ENCODE results near the gene TFDP2.

Gene TFDP2

DNA sequence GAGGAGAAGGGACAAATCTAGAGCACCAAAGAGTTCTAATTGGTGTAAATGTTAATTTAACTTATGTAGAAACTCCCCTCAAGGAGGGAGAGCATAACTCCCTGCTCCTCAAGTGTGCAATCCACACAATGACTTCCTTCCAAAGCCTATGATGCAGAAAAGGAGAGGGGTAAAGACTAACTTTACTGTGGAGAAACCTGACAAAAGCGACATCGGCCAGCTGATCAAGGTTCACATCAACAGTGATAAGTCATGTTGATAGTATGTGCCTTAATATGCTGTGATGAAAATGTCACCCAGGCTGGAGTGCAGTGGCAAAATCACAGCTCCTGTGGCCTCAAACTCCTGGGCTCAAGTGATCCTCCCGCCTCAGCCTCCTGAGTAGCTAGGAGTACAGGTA lies 76.5 kb downstream of the TFDP2 start:
- DNase-seq: no peak

DNA sequence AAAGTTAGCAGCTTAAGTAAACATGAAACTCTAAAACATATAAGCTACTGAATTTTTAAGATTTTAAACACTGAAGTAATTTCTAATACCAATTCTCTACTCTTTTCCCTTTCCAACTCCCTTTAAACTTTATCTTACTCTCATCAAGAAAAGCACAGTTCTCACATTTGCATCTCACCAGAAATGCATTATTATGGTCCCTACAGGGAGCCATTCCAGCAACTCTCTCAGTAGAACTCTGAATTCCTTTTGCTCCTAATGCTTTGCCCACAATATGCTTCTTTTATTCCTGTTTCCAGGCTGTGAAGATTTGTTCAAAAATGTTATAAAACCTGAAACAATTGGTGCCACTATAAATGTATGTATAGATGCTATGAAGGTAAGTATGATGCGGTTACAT lies 83.4 kb downstream of the TFDP2 start:
- no peak for DNase-seq

GRCh38 chr3:142065344-142065743 lies 84.0 kb downstream of the TFDP2 start:
- no peak for DNase-seq

DNA sequence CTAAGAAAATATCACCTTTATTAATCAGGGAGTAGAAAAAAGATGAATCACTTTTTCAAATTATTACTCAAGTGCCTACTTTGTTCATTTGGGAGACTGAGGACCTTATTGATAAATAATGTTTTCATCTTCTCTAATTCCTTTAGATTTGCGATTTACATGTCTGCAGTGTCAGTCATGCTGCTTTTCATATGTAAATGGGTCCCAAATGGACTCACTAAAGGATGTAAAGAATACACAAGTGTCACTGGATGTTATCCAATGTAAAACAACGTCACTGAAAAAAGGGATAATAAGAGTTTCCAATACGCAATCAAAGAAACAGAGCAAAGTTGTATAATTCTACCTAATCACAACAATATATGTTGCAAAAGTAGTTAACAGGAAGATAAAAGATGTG lies 84.9 kb downstream of the TFDP2 start:
- DNase-seq: no peak

GRCh38 chr3:142057331-142057725 lies 92.0 kb downstream of the TFDP2 start:
- DNase-seq: no peak

- DNase-seq: no peak
These were observed 92.6 kb downstream of the TFDP2 start for GRCh38 chr3:142056656-142057330.

GRCh38 chr3:142053835-142054234 lies 95.5 kb downstream of the TFDP2 start:
- DNase-seq: no peak

GRCh38 chr3:142053244-142053643 lies 96.1 kb downstream of the TFDP2 start:
- no peak for DNase-seq

DNA sequence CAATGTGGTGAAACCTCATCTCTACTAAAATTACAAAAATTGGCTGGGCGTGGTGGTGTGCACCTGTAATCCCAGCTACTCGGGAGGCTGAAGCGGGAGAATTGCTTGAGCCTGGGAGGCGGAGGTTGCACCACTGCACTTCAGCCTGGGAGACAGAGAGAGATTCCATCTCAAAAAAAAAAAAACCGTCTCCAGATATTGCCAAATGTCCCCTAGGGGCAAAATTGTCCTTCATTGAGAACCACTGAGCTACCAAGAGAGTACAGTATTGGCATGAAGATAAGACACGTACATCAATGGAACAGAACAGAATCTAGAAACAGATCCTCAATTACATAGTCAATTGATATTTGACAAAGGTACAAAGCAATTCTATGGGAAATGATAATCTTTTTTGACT lies 98.0 kb downstream of the TFDP2 start:
- no peak for DNase-seq

DNA sequence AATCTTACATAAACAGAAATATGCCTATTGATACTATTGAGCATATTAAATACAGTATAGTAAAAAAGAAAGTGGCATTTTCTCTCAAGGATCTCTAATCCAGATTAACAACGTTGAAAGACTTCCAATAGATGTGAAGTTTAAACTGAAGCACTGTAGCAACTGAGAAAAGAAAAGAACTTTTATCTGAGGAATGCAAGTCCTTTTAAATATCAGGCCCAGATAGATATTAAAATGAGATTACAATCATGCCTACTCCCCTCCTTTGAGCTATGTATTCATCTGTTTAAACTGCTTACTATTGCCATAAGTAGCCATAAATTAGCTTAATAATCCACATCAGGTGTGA lies 102.3 kb downstream of the TFDP2 start:
- DNase-seq: no peak

GRCh38 chr3:142046320-142047020 lies 102.9 kb downstream of the TFDP2 start:
- no peak for DNase-seq

DNA sequence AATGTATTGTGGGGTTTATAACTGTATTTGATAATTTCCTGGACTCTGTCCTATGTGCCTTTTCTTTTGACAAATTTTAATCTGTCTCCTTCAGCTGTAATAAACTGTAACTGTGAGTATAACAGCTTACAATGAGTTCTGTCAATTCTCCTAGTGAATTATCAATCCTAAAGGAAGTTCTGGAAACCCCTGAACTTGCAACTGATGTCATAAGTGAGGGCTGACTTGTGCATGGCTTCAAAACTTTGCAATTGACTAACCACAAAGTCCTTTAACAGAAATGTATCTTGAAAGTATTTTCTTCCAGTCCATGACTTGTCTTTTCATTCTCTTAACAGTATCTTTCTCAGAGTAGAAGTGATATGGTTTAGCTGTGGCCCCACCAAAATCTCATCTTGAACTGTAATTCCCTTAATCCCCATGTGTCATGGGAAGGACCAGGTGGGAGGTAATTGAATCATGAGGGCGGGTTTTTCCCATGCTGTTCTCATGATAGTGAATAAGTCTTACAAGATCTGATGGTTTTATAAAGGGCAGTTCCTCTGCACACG lies 108.3 kb downstream of the TFDP2 start:
- no peak for DNase-seq

DNA sequence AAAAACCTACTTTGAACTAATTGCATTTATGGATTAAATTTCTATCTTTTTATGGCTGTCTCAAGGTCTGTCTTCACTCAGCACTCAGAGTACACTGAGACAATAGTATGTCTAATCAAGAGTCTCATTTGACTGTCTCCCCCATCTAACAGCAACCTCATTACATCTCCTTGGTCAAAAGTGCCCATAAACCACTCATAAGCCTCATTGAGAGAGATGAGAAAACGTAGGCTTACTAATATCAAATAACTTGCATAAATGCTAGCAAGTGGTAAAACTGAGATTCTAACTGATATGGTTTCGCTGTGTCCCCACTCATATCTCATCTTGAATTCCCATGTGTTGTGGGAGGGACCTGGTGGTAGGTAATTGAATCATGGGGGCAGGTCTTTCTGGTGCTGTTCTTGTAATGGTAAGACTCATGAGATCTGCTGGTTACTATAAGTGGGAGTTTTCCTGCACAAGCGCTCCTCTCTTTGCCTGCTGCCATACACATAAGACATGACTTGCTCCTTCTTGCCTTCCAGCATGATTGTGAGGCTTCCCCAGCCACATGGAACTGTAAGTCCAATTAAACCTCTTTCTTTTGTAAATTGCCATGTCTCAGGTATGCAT lies 113.9 kb downstream of the TFDP2 start:
- DNase-seq: no peak

DNA sequence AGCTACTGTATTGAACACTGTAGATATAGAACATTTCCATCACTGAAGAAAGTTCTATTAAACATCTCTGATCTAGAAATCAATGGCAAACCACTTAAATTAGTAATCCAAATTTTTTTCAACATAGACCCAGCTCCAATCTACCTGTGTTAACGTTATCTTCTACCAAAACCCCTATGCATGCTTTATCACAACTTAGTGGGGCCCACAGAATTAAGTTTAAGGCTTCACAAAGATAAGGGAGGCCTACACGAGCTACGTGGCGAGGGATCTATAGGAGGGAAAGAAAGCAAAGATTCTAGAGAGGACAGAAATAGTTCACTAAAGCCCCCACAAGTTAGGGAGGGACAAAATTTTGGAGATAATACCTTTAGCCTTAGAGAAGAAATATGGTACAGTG lies 116.1 kb downstream of the TFDP2 start:
- DNase-seq: no peak

GRCh38 chr3:142031575-142031974 lies 117.8 kb downstream of the TFDP2 start:
- DNase-seq: no peak

GRCh38 chr3:142029791-142030190 lies 119.6 kb downstream of the TFDP2 start:
- no peak for DNase-seq

DNA sequence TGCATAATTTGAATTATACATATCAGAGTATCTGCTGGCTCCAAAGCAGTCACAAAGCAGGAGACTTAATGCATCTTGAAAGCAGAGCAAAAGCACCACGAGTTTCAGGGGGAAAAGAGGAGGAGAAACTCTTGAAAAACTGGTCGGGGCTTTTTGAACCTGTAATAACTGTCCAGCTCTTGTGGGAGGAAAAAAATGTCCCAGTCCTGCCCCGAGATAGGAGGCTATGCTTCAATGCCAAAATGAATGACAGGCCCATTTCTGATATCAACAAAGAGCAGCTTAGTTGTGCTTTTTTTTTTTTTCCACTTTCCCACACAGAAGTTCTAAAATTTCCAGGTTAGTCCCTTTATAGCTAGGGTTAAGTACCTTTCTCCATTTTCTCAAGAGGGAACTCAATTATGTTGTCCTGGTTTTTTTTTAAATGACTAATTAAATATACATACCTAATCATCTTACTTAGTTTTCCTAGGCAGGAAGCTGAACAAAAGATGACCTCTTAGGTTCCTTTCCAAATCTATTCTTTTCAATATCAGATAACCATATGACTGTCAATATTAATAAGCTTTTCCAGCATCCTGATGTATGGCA lies 120.2 kb downstream of the TFDP2 start:
- DNase-seq: no peak

DNA sequence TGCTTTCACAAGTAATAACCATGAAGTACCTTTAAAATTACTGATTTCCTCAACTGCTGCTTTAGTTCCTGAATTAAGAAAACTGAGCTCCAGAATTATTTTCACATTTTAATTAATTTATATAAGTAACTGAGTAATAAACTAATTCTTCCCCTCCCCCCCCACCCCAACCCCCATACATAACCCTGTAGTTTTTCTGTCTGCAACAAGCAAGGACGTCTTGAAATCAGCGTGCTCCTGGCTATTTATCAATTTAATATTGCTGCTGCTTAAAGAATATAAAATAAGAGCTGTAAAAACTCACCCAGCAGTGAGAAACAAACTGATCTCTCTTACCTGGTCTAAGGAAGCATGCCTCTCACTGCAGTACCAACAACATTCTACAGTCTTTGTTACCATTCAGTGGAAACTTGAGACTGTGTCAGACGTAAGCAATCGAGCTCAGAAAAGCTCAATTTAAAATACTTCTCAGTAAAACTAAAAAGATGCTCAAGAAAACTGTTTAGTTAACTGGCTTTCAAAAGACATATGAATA lies 121.0 kb downstream of the TFDP2 start:
- DNase-seq: no peak

DNA sequence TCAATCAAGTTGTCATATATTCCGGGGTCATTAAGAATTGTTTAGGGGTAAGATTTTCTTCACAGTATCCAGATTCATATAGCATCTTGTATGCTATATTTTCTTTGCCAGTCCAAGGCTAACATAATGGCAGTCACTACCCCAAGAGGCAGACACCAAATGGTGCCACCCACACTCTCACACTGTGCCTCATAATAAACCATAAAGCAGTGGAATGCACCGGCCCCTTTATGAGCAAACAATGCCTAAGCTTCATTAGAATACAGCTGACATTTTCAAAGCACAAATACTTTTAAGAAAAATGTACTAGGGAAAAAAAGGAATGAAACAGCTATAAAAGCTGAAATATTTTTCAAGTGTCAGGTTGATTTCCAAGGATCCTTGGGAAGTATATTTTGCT lies 121.6 kb downstream of the TFDP2 start:
- DNase-seq: no peak

DNA sequence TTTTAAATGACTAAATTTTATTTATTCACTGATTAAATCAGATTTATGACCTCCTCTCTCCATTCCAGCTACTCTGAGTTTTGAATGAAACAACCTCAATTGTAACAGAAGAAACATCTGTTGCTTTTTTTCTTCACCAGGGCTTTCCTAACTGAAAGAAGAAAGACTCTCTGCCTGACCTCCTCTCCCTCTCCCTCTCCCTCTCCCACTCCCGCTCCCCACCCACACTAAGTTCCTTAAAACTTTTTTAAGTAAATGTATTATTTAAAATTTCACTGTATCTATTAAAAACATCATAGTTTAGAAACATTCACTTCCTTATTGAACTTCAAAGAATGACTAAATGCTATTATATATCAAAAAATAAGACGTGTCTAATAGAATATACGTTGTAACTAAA lies 122.0 kb downstream of the TFDP2 start:
- DNase-seq: no peak

DNA sequence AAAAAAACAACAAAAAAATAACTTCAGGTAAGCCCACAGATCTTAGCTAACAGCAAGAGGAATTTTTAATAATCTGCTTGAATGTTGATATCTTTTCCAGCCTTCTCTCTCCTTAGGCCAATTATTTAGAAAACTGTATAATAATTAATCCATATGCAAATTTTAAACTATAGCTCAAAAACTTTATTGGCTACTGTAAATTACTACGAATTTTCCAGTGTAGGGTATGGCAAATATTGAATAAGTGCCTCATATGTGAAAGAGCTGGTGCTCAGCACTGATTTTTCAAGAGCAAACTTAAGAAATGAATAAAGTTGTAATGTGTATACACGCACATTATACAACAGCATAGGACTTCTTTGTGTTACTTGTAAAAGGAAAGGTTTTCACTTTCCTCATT lies 123.0 kb downstream of the TFDP2 start:
- no peak for DNase-seq

DNA sequence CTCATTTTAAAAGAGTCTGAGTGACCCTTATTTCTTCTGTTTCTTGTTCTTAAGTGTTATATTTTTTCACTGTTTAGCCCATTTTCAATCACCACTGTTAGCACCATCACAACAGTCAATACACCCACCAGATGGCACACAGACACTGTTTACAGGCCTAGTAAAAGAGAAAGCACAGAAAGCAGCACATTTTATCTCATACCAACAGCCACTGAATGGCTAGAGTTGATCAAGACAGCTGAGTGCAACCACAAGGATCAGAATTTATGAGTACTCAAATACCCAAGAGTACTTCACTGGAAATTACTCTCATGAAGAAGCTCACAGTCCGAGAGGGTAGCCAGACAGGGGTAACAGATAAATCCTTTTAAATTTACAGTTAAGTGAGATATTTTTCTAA lies 127.0 kb downstream of the TFDP2 start:
- no peak for DNase-seq

- no peak for DNase-seq
These were observed 128.2 kb downstream of the TFDP2 start for GRCh38 chr3:142021127-142021526.

All from T-helper 9 cell (primary cell).